Pulmonary artery endothelial cell (primary cell): ENCODE measurements around the gene C2CD2. TPM values are rescaled to one million over a fixed set of nuclear protein-coding genes. Genes with fewer than 3 reads are reported as not detected.

Experiments
- DNase-seq: peaks from one replicate; pipeline ENCODE4 v3.0.0-alpha.2; 2011; ENCODE audit warnings: low read depth, low spot score
- total RNA-seq: library from RNA; depleted of rRNA; stranded (reverse); fragments of >200 nt; gene quantifications from 2 replicates; pipeline ENCODE4 v1.2.3, GENCODE V29; 2014

The C2CD2 gene
- total RNA-seq, 1 donor from 2014 or later, result 35.1 TPM

DNA sequence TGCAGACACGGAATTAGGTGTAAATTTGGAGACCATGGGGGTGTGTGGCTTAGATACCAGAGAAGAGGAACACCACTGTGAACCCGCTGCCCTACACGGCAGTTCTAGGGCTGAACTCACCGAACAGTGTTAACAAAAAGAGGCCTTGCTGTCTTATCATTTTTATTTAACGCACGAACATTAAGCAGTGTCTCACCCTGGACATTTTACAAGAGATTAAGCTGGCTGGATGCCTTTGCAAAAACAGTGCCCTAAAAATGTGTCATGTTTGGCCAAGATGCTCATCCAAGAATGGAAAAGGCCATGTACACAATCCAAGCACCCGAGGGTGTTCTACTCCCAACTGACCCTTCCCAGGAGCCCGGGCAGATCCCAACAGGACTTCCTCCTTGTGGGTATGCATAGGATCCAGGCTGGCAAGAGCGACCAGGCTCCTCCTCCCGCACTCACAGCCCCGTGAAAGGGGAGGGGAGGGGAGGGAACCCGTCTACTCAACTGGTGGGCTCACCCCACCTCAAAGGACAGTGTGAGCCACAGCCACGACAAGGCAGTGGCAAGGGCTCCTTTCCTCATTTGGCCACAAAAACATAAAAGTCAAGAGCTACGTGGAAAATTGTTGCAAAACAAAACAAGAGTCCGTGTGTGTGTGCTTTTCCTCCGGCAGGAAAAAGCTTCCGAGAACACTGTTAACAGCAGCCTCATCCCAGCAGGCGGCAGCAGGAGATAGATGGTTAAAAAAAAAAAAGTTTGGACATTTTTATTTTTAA lies 20.3 kb downstream of the C2CD2 start:
- DNase-seq, result no peak

DNA sequence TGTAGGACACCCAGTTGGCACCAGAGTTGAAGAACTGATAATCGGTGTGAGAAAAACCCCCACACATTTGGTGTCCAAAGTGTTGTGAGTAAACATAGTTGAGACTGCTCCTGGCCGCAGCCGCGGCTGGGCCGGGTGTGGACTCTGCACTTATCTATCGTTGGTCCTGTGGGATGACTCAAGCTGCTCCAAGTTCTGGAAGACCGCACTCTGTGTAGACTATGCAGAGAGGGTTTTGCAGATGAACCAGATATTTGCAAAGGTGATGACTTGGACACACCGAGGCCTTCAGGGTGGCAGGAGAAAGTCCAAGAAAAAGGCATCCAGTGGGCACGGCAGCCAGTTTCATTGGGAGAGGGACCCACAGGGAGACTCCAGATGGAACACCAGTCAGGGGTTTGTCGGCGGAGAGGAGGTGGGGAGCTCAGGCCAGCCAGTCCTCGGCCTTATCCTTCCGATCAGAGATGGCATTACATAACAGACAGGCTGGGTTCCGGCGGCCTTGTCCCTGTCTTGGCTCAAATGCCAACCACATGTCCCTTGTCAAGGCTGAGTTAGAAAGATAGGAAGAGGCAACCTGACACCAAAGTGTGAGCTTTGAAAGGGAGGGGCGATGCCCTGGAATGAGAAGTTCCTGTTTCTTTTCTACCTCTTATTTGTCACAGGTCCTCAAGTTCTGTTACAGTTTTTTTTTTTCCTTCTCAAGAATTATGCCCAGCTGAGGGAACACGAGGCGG lies 21.1 kb downstream of the C2CD2 start:
- no peak for DNase-seq

DNA sequence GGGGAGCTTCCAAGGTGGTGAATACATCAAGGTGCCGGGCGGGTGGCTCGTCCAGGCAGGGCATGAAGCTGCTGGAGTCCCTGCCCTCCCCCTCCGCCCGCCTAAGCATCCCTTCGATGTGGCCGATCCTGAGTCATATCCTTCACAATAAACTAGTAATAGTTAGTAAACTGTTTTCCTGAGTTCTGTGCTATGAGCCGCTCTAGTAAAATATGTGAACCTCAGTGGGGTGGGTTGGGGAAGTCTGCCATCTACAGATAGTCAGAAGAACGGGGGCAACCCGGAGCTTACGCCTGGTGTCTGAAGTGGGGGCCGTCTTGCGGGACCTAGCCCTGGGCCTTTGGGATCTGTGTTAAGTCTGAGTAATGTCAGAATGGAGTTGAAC lies 21.6 kb downstream of the C2CD2 start:
- DNase-seq, result peak; percentile 64

GRCh38 chr21:41931041-41931451 lies 22.8 kb downstream of the C2CD2 start:
- DNase-seq, result no peak

GRCh38 chr21:41929248-41929647 lies 24.6 kb downstream of the C2CD2 start:
- no peak for DNase-seq

DNA sequence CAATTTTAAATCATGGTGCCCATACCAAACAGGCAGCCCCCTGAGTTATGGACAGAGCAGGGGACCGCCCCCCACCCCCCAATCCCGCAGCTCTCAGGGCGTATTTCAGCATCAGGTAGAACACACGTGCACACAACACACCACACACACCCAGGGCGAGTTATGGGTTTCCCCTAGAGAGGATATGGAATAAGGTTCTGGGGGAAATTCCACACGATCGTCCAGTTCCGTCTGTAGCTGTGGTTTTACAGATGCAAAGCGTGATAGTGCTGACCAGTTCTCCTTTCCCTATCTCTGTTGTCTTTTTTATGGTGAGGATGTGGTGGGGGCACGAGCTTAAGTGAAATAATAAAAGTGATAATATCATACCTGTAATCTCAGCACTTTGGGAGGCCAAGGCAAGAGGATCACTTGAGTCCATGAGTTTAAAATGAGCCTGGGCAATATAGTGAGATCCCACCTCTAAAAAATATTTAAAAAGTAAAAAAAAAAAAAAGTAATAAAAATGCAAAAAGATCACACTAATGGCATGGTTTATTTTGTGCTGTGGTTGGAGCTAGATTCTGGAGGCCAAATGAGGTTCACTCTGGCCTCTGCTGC lies 25.1 kb downstream of the C2CD2 start:
- no peak for DNase-seq

GRCh38 chr21:41927727-41928409 lies 25.9 kb downstream of the C2CD2 start:
- no peak for DNase-seq

DNA sequence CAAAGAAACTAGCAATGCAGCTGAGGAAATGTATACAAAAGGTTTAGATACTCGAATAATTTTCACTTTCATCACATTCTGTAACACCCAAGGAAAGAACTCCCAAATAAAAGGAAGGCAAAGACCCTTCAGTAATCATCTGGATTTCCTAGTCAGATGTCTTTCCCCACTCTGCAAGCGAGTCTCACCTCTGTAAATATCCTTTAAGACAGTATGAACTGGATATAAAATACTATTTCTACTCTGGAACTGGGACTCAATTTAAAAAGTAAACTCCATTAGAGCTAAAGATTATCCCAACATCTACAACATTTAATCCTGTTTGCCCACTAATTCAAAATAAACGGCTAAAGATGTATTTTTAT lies 27.0 kb downstream of the C2CD2 start:
- DNase-seq, result no peak

- DNase-seq, result peak; percentile 19
These were observed 27.6 kb downstream of the C2CD2 start for GRCh38 chr21:41926117-41926806.

- no peak for DNase-seq
These were observed 28.1 kb downstream of the C2CD2 start for GRCh38 chr21:41925767-41926116.

- no peak for DNase-seq
These were observed 29.5 kb downstream of the C2CD2 start for GRCh38 chr21:41924368-41924754.

DNA sequence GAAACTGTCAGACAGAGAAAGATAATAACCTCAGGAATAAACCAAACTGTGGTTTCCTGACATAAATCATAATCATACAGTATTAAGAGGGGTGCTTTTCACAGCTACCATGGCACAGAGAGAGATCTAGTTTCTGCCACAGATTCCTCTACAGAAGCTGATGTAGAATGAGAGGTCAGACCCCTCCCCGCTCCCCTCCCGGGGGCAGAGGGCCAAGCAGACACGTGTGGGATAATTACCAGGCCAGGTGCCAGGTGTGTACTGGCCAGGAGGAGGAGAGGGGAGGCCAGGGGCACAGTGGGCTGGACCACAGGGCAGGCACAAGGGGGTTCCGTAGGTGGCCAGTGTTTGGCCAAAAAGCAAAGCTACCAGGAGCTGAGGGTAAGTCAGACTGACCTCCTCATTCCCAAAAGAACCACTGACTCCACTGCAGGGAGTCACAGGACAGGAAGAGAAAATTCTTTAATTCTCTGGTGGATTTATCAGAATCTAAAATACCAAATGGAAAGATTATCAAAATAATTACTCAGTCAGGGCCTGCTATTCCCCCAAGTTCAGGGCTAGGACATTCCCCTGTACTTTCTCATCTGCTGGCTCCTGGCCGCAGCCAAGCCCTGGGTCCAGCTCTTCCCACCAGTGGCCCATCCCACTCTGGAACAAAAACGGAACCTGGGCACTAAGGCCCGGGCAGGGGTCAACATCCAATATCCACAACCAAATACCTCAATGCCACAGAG lies 30.0 kb downstream of the C2CD2 start:
- no peak for DNase-seq

- no peak for DNase-seq
These were observed 30.6 kb downstream of the C2CD2 start for GRCh38 chr21:41923186-41923585.

GRCh38 chr21:41921021-41921420 lies 32.8 kb downstream of the C2CD2 start:
- DNase-seq, result no peak

DNA sequence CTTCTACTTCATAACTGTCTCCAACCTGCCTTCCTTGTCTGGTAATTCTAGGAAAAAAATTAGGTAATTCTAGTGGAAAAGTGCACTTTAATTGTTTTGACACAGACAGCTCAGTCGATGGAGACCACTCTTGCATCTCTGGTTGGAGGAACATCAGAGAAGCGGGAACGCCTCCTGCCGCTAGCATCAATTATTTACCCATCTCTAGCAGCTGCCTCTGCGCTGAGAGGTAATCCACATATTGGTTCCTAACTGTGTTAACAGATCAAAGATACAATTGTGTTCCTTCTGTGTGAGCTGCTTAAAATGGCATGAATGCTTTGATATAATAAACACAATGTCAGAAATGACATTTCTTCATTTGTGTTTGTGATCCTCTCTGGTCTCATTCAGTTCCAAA lies 33.3 kb downstream of the C2CD2 start:
- no peak for DNase-seq

DNA sequence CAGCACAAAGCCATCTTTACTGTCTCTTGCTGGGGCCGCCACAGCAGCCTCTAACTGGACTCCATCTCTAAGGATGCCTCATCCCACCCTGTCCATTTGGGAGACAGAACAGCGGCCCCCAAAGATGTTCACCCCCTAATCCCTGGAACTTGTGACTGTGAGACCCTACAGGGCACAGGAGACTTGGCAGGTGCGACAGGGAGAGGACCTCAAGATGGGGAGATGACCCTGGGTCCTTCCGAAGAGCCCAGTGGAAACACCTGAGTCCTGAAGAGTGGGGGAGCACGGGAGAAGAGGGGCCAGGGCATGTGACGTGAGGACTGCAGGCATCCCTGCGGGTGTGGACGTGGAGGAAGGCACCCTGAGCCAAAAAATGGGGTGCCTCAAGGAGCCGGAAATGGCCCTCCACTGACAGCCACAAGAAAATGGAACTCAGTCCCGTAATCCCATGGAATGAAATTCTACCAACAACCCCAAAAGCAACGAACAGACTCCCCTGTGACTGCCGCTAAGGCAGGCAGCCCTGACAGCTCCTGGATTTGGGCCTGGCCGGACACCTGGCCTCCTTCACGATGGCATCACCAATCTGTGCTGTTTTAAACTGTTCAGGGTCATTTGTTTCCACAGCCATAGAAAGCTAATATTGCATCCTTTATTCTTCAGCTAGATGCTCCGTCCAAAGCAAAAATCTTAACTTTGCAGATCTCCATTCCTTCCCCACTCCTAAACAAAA lies 34.0 kb downstream of the C2CD2 start:
- DNase-seq, result no peak

GRCh38 chr21:41918561-41919358 lies 35.1 kb downstream of the C2CD2 start:
- DNase-seq, result no peak

DNA sequence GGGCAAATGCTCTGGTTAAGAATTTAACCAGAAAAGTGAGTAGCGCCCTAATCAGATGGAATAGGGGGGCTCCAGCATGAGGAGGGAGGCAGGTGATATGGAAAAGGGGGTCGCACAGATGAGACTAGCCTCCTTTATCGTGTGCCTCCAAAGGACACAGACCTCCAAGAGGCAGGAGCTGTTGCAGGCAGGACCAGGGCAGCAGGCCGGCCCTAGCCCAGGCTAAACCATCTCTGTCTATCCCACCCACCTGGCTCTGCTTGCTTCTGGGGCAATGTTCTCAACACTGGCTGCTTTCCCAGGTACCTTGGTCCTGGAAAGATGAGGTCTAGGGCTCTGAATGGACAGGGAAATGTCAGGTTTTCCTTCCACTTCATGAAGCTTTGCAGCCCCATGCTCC lies 36.3 kb downstream of the C2CD2 start:
- DNase-seq, result no peak

- DNase-seq, result no peak
These were observed 36.9 kb downstream of the C2CD2 start for GRCh38 chr21:41916888-41917433.
